HCT116 (cell line): ENCODE measurements around the gene CARD10. TPM values are rescaled to one million over a fixed set of nuclear protein-coding genes. Genes with fewer than 3 reads are reported as not detected.

Experiments
- ATAC-seq: fragments of 200-7000 bp; cut with Tn5 transposase; 2 replicates; pipeline ENCODE4 v1.9.1; 2020; ENCODE audit warnings: mild to moderate bottlenecking, moderate library complexity
- BruUV-seq: library from RNA; stranded (reverse); fragments of 400-500 nt; replicated peaks from 2 replicates; lab custom pipeline; 2021; lab: Mats Ljungman, UMichigan
- CTCF ChIA-PET: fragments of 300-600 bp; sonication (Branson Sonifier 250); formaldehyde crosslinking; loops from one replicate; lab custom pipeline; 2021; ENCODE audit warnings: antibody characterized with exemption; lab: Charles Lee
- POLR2A ChIA-PET: fragments of 300-600, 350-600 bp; sonication (Branson Sonifier 250); formaldehyde crosslinking; loops from one replicate; lab custom pipeline; 2021; ENCODE audit warnings: antibody characterized with exemption; lab: Charles Lee
- RAD21 ChIA-PET, 2 experiments: fragments of 300-600 bp; sonication (Branson Sonifier 250); formaldehyde crosslinking; loops; one replicate each; lab custom pipeline; 2023; ENCODE audit warnings: low total read pairs in 2 of 2; ENCODE audit not compliant: uncharacterized antibody in 2 of 2, unreplicated experiment in 2 of 2, low non-redundant PET in 1 of 2; lab: Charles Lee
- DNase-seq: peaks from one replicate; pipeline ENCODE4 v3.0.0-alpha.2; 2010; ENCODE audit warnings: low read depth, low spot score
- H2AFZ ChIP-seq: fragments of 200-600 bp; shearing (Covaris generic), sonication (generic); 2 replicates; pipeline ENCODE4 v1.6.1; 2017; ENCODE audit warnings: low read depth, mixed run types, mixed read lengths, antibody characterized with exemption, low read length; ENCODE audit not compliant: poor library complexity, severe bottlenecking
- H3K27ac ChIP-seq: 2 replicates; pipeline ENCODE4 v1.5.1; 2012; ENCODE audit warnings: low read depth, low read length
- H3K27me3 ChIP-seq: fragments of 200-600 bp; sonication (generic); 2 replicates; pipeline ENCODE4 v1.6.1; 2016; ENCODE audit warnings: mixed run types, low read length, mixed read lengths; ENCODE audit not compliant: insufficient read depth
- H3K36me3 ChIP-seq, 2 experiments: fragments of 200-500 bp in 1 of 2; fragments of 200-600 bp in 1 of 2; sonication (Bioruptor generic) in 1 of 2; sonication (generic) in 1 of 2; 2 replicates each; pipeline versions ENCODE4 v1.5.1 to v1.6.1; 2014 to 2016; ENCODE audit warnings: low read length in 2 of 2, inconsistent platforms in 1 of 2, mixed read lengths in 1 of 2, mixed run types in 1 of 2; ENCODE audit not compliant: insufficient read depth in 2 of 2, control insufficient read depth in 1 of 2
- H3K4me1 ChIP-seq, 2 experiments: fragments of 200-600 bp in 1 of 2; sonication (generic) in 1 of 2; 2 replicates each; pipeline versions ENCODE4 v1.5.1 to v1.6.1; 2012 to 2017; ENCODE audit warnings: low read length in 2 of 2, inconsistent platforms in 1 of 2, mild to moderate bottlenecking in 1 of 2, mixed read lengths in 1 of 2, mixed run types in 1 of 2, moderate library complexity in 1 of 2; ENCODE audit not compliant: insufficient read depth in 2 of 2, control insufficient read depth in 1 of 2
- H3K4me2 ChIP-seq: fragments of 200-600 bp; sonication (generic); 2 replicates; pipeline ENCODE4 v1.6.1; 2017; ENCODE audit warnings: mixed run types, low read length, mixed read lengths
- H3K4me3 ChIP-seq, 2 experiments: fragments of 200-600 bp in 1 of 2; sonication (generic) in 1 of 2; replicated peaks in 1 of 2; 2 replicates each; pipeline ENCODE4 v1.5.1; 2011 to 2016; ENCODE audit warnings: low read length in 2 of 2, control low read depth in 1 of 2, low read depth in 1 of 2, mild to moderate bottlenecking in 1 of 2, mixed read lengths in 1 of 2, mixed run types in 1 of 2
- H3K79me2 ChIP-seq: fragments of 200-600 bp; sonication (generic); 2 replicates; pipeline ENCODE4 v1.6.1; 2017; ENCODE audit warnings: mild to moderate bottlenecking, mixed run types, low read length, moderate library complexity, mixed read lengths; ENCODE audit not compliant: insufficient read depth
- H3K9ac ChIP-seq: fragments of 200-600 bp; sonication (generic); 2 replicates; pipeline ENCODE4 v1.6.1; 2016; ENCODE audit warnings: low read length, mixed read lengths
- H3K9me2 ChIP-seq: fragments of 200-600 bp; sonication (generic), shearing (Covaris generic); 2 replicates; pipeline ENCODE4 v1.6.1; 2017; ENCODE audit warnings: mixed run types, mild to moderate bottlenecking, moderate library complexity; ENCODE audit not compliant: insufficient read depth
- H3K9me3 ChIP-seq, 2 experiments: fragments of 200-500 bp in 1 of 2; fragments of 200-600 bp in 1 of 2; sonication (Bioruptor generic) in 1 of 2; sonication (generic) in 1 of 2; 2 replicates each; pipeline ENCODE4 v1.6.1; 2014 to 2017; ENCODE audit warnings: low read length in 2 of 2, mixed read lengths in 2 of 2, inconsistent platforms in 1 of 2, low read depth in 1 of 2, mild to moderate bottlenecking in 1 of 2, mixed run types in 1 of 2, moderate library complexity in 1 of 2; ENCODE audit not compliant: control insufficient read depth in 1 of 2, insufficient read depth in 1 of 2
- H4K20me1 ChIP-seq: fragments of 200-600 bp; sonication (generic), shearing (Covaris generic); 2 replicates; pipeline ENCODE4 v1.6.1; 2017; ENCODE audit warnings: mixed run types, mild to moderate bottlenecking, moderate library complexity; ENCODE audit not compliant: insufficient read depth
- CTCF ChIP-seq, 3 experiments: fragments of 200-600 bp in 1 of 3; sonication (generic) in 1 of 3; IDR thresholded peaks in 2 of 3; conservative IDR thresholded peaks in 1 of 3; 2 replicates each; pipeline ENCODE4 v1.5.1; 2012 to 2017; ENCODE audit warnings: low read depth in 2 of 3, low read length in 2 of 3, antibody characterized with exemption in 1 of 3, borderline replicate concordance in 1 of 3, control low read depth in 1 of 3, mild to moderate bottlenecking in 1 of 3, mixed read lengths in 1 of 3, mixed run types in 1 of 3, moderate library complexity in 1 of 3; ENCODE audit not compliant: insufficient read depth in 1 of 3
- POLR2AphosphoS5 ChIP-seq: IDR thresholded peaks from 2 replicates; pipeline ENCODE4 v1.6.1; 2011; ENCODE audit warnings: mild to moderate bottlenecking, low read depth, low read length, moderate library complexity
- intact Hi-C: fragments of 100-400 bp; cut with micrococcal nuclease; formaldehyde crosslinking; loops from 2 replicates; pipeline ENCODE4 v1.10.0; 2022
- total RNA-seq: library from RNA; stranded (reverse); gene quantifications from one replicate; pipeline ENCODE4 v1.2.1, GENCODE V29; 2021; ENCODE audit not compliant: unreplicated experiment

Gene CARD10
- total RNA-seq, 1 experiment from 2014 or later, result 32.0 TPM

- Histone ChIP-seq H3K79me2 (peaks cover 76% of the 10 kb centered on the region), H3K4me2 (peak overlapping the region; percentile 91), H3K27me3 (no peaks in the 10 kb centered on the region), H3K27ac (peak overlapping the region; percentile 99), H3K9ac (peak overlapping the region; percentile 95), H3K4me1 (peaks cover 63 to 81% of the 10 kb centered on the region in 2 experiments), H3K4me3 (peak overlapping the region; percentile 82 to 90), H3K9me2 (no peaks in the 10 kb centered on the region), H4K20me1 (peaks cover 6% of the 10 kb centered on the region; the same call in 1 of the 2 replicates), H3K9me3 (no peaks in the 10 kb centered on the region), H2AFZ (no peak overlapping the region), H3K36me3 (peaks cover 3 to 43% of the 10 kb centered on the region in 2 experiments; a peak in 1 of 4 replicates)
- CTCF ChIA-PET, result interaction anchor here (0.7 to 10.7 kb wide), 6 partner anchors 18 to 247 kb away, joined by 3 to 238 read pairs (median 5); no protein-coding TSS in a partner anchor
- no TSS peak for BruUV-seq
- no peak for TF ChIP-seq CTCF (IDR thresholded peaks at IDR 0.05 in 2 of 3, conservative IDR thresholded peaks at IDR 0.05 in 1 of 3; ENCODE audit: borderline replicate concordance in 1 of 3, insufficient read depth in 1 of 3, low read depth in 2 of 3, low read length in 2 of 3)
- TF ChIP-seq POLR2AphosphoS5, result peak; percentile 45; the same call in 1 of the 2 replicates
- intact Hi-C loops, result no loop called here
- DNase-seq (peak; percentile 57), ATAC-seq (peak; percentile 3; the same call in 1 of the 2 replicates)
- POLR2A ChIA-PET, result interaction anchor here (0.6 to 3.6 kb wide), 4 partner anchors 18 to 245 kb away, joined by 3 to 21 read pairs (median 3); partner anchors contain the start of gene GGA1
- RAD21 ChIA-PET, result no interaction called here
Measured at GRCh38 chr22:37563153-37564081, 44.2 kb upstream of the CARD10 start.
